ENCODE measurements around the gene MACROD2.

DNA sequence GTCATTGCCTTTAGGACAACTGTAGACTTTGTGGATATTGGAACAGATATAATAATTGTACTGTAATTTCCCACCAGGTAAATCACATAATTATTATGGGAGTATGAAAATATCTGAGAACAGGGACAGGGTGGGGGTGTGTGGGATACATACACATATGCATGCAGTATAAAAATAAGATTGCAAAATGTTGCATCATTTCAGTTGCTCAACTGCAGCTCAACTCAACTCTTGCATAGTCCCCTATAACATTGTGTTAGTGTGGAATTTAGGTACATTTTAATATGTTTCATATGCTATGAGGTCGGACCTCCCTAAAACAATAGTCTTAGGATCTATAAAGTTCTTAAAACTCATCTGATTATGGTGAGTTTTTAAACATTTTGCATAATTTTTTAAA lies 617.1 kb downstream of the MACROD2 start:
- TF ChIP-seq, protein P1, sequence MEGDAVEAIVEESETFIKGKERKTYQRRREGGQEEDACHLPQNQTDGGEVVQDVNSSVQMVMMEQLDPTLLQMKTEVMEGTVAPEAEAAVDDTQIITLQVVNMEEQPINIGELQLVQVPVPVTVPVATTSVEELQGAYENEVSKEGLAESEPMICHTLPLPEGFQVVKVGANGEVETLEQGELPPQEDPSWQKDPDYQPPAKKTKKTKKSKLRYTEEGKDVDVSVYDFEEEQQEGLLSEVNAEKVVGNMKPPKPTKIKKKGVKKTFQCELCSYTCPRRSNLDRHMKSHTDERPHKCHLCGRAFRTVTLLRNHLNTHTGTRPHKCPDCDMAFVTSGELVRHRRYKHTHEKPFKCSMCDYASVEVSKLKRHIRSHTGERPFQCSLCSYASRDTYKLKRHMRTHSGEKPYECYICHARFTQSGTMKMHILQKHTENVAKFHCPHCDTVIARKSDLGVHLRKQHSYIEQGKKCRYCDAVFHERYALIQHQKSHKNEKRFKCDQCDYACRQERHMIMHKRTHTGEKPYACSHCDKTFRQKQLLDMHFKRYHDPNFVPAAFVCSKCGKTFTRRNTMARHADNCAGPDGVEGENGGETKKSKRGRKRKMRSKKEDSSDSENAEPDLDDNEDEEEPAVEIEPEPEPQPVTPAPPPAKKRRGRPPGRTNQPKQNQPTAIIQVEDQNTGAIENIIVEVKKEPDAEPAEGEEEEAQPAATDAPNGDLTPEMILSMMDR (IDR thresholded peaks at IDR 0.05), result no peak
- TF ChIP-seq EP300 (IDR thresholded peaks at IDR 0.05), result no peak
- no peak for TF ChIP-seq POLR2A (IDR thresholded peaks at IDR 0.05)
